ENCODE results near the gene PRR29. TPM values are rescaled to one million over a fixed set of nuclear protein-coding genes. Genes with fewer than 3 reads are reported as not detected.

PRR29 gene
- total RNA-seq, 1 experiment from 2014 or later, result not detected

- POLR2A ChIA-PET (ENCODE audit: low non-redundant PET), result no interaction called here
- CTCF ChIA-PET, result no interaction called here
- Histone ChIP-seq H3K4me1 (ENCODE audit: insufficient read depth, low read length, poor library complexity, severe bottlenecking) (no peaks in the 10 kb centered on the region), H3K9me3 (ENCODE audit: low read depth, low read length, poor library complexity, severe bottlenecking) (no peaks in the 10 kb centered on the region), H3K27me3 (replicated peaks; ENCODE audit: insufficient read depth, low read depth, low read length, poor library complexity) (no peaks in the 10 kb centered on the region), H3K36me3 (ENCODE audit: insufficient read depth, low read length, poor library complexity, severe bottlenecking) (no peaks in the 10 kb centered on the region), H3K4me3 (ENCODE audit: low read depth, low read length, poor library complexity, severe bottlenecking) (no peak overlapping the region), H3K27ac (ENCODE audit: low read depth, low read length, poor library complexity, severe bottlenecking) (no peak overlapping the region)
- DNase-seq (ENCODE audit: low spot score), result no peak
- BruUV-seq (replicated peaks), result no TSS peak
- TF ChIP-seq CTCF (conservative IDR thresholded peaks at IDR 0.05; ENCODE audit: low read depth, low read length) (no peak), EZH2 (IDR thresholded peaks at IDR 0.05; ENCODE audit: borderline replicate concordance, low read depth, low read length, poor library complexity, severe bottlenecking) (no peak)
- intact Hi-C loops (cut with micrococcal nuclease; ENCODE audit: unreplicated experiment), result no loop called here
Observed at GRCh38 chr17:63969278-63969677, 28.9 kb upstream of the PRR29 start.

- Histone ChIP-seq H3K4me3 (ENCODE audit: low read depth, low read length, poor library complexity, severe bottlenecking) (no peak within 1 kb of the TSS), H3K36me3 (ENCODE audit: insufficient read depth, low read length, poor library complexity, severe bottlenecking) (no peaks in the 10 kb centered on the region), H3K9me3 (ENCODE audit: low read depth, low read length, poor library complexity, severe bottlenecking) (no peaks in the 10 kb centered on the region), H3K27ac (ENCODE audit: low read depth, low read length, poor library complexity, severe bottlenecking) (no peak within 1 kb of the TSS), H3K27me3 (replicated peaks; ENCODE audit: insufficient read depth, low read depth, low read length, poor library complexity) (no peaks in the 10 kb centered on the region), H3K4me1 (ENCODE audit: insufficient read depth, low read length, poor library complexity, severe bottlenecking) (no peaks in the 10 kb centered on the region)
- no TSS peak for BruUV-seq (replicated peaks)
- TF ChIP-seq CTCF (conservative IDR thresholded peaks at IDR 0.05; ENCODE audit: low read depth, low read length), result no peak
- TF ChIP-seq EZH2 (IDR thresholded peaks at IDR 0.05; ENCODE audit: borderline replicate concordance, low read depth, low read length, poor library complexity, severe bottlenecking), result no peak
- intact Hi-C loops (cut with micrococcal nuclease; ENCODE audit: unreplicated experiment), result no loop called here
- POLR2A ChIA-PET (ENCODE audit: low non-redundant PET), result no interaction called here
- CTCF ChIA-PET, result no interaction called here
- DNase-seq (ENCODE audit: low spot score), result no peak
Observed at GRCh38 chr17:63972796-63973195, 25.4 kb upstream of the PRR29 start, which contains the start of gene SCN4A. Gene SCN4A, minus strand, starts transcription at chr17:63972918. Its CDS starts 77 bp downstream, at chr17:63972841.

- CTCF ChIA-PET, result no interaction called here
- intact Hi-C loops (cut with micrococcal nuclease; ENCODE audit: unreplicated experiment), result no loop called here
- no peaks in the 10 kb centered on the region for H3K27me3 ChIP-seq (replicated peaks; ENCODE audit: insufficient read depth, low read depth, low read length, poor library complexity)
- no peak overlapping the region for H3K4me3 ChIP-seq (ENCODE audit: low read depth, low read length, poor library complexity, severe bottlenecking)
- DNase-seq (ENCODE audit: low spot score), result no peak
- BruUV-seq (replicated peaks), result no TSS peak
- no peak overlapping the region for H3K27ac ChIP-seq (ENCODE audit: low read depth, low read length, poor library complexity, severe bottlenecking)
- no peaks in the 10 kb centered on the region for H3K4me1 ChIP-seq (ENCODE audit: insufficient read depth, low read length, poor library complexity, severe bottlenecking)
- TF ChIP-seq CTCF (conservative IDR thresholded peaks at IDR 0.05; ENCODE audit: low read depth, low read length) (no peak), EZH2 (IDR thresholded peaks at IDR 0.05; ENCODE audit: borderline replicate concordance, low read depth, low read length, poor library complexity, severe bottlenecking) (no peak)
- H3K36me3 ChIP-seq (ENCODE audit: insufficient read depth, low read length, poor library complexity, severe bottlenecking), result no peaks in the 10 kb centered on the region
- POLR2A ChIA-PET (ENCODE audit: low non-redundant PET), result no interaction called here
- no peaks in the 10 kb centered on the region for H3K9me3 ChIP-seq (ENCODE audit: low read depth, low read length, poor library complexity, severe bottlenecking)
Observed at GRCh38 chr17:63973247-63973646, 24.9 kb upstream of the PRR29 start.
